Tibial nerve (tissue), 4 donors: ENCODE measurements around the gene ZC3H12A.

Source experiments
- CTCF ChIP-seq, 5 experiments: fragments of 200-600 bp in 3 of 5; fragments of 450-650 bp in 2 of 5; sonication (generic) in 3 of 5; IDR thresholded peaks; one replicate each; pipeline ENCODE4 v1.5.1; 2016 to 2019; ENCODE audit warnings: antibody characterized with exemption in 5 of 5, mild to moderate bottlenecking in 3 of 5, moderate library complexity in 2 of 5
- EP300 ChIP-seq, 2 donors: sonication (generic); formaldehyde crosslinking; IDR thresholded peaks; one replicate each; pipeline ENCODE4 v1.6.1; 2017; ENCODE audit warnings: antibody characterized with exemption in 2 of 2, mild to moderate bottlenecking in 1 of 2

- no peak for TF ChIP-seq CTCF (IDR thresholded peaks at IDR 0.05)
- no peak for TF ChIP-seq EP300 (IDR thresholded peaks at IDR 0.05)
Observed at GRCh38 chr1:37425221-37425620, 49.2 kb upstream of the ZC3H12A start.
